Measurements from ENCODE around the gene SPEM1. TPM values are rescaled to one million over a fixed set of nuclear protein-coding genes. Genes with fewer than 3 reads are reported as not detected.

The SPEM1 gene
- total RNA-seq, 4 donors from 2014 or later: not detected

DNA sequence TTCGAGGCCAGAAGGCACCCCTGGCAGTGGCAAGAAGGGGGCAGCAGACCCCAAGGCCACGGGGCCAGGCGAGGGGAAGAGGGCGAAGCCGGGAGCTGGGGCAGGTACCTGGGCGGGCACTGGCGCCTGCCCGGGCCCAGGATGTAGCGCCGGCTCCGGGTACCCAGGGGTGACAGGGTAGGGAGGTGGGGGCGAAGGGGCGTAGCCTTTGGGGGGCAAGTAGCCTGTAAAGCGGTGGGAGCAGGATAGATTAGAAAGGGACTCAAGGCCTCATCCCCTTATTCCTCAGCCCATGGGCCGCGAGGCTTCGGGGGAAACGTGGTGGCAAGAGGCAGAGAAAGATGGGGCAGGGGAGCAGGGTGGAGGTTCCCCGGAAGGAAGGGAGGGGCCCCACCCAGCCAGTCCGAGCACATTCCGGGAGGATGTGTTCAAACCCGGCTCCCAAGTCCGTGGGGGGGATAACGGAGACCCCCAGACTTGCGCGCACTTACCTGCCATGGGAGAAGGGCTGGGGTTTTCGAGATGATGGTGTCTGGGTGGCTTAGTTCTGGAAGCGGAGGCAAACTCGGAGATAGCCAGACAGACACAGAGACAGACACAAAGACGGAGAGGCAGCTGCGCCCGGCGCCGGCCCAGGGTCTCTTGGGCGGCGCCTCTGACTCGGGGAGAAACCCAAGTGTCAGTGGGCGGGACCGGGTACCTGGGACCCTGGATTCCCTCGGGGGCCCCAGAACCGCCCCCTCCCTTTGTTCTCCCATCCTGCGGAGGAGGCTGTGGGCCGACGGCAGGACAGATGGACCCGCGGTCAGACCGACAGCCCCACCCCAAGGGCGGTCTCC is 26.3 kb upstream of the SPEM1 start:
- peaks cover 20% of the 10 kb centered on the region for H3K4me1 ChIP-seq
- peak overlapping the region; percentile 75 for H3K4me3 ChIP-seq
- H3K27me3 ChIP-seq: no peaks in the 10 kb centered on the region
- no peaks in the 10 kb centered on the region for H3K9me3 ChIP-seq
- WGBS: 4% methylated on average over 36 of the region's 48 CpGs
- H3K27ac ChIP-seq: peak overlapping the region; percentile 80
- DNase-seq (ENCODE audit: low spot score in 2 of 2): no peak
- TF ChIP-seq, protein P1, sequence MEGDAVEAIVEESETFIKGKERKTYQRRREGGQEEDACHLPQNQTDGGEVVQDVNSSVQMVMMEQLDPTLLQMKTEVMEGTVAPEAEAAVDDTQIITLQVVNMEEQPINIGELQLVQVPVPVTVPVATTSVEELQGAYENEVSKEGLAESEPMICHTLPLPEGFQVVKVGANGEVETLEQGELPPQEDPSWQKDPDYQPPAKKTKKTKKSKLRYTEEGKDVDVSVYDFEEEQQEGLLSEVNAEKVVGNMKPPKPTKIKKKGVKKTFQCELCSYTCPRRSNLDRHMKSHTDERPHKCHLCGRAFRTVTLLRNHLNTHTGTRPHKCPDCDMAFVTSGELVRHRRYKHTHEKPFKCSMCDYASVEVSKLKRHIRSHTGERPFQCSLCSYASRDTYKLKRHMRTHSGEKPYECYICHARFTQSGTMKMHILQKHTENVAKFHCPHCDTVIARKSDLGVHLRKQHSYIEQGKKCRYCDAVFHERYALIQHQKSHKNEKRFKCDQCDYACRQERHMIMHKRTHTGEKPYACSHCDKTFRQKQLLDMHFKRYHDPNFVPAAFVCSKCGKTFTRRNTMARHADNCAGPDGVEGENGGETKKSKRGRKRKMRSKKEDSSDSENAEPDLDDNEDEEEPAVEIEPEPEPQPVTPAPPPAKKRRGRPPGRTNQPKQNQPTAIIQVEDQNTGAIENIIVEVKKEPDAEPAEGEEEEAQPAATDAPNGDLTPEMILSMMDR (IDR thresholded peaks at IDR 0.05): no peak
- TF ChIP-seq POLR2AphosphoS5 (IDR thresholded peaks at IDR 0.05) (no peak), POLR2A (IDR thresholded peaks at IDR 0.05) (no peak), EP300 (IDR thresholded peaks at IDR 0.05) (no peak)
- peaks cover 23% of the 10 kb centered on the region for H3K36me3 ChIP-seq

DNA sequence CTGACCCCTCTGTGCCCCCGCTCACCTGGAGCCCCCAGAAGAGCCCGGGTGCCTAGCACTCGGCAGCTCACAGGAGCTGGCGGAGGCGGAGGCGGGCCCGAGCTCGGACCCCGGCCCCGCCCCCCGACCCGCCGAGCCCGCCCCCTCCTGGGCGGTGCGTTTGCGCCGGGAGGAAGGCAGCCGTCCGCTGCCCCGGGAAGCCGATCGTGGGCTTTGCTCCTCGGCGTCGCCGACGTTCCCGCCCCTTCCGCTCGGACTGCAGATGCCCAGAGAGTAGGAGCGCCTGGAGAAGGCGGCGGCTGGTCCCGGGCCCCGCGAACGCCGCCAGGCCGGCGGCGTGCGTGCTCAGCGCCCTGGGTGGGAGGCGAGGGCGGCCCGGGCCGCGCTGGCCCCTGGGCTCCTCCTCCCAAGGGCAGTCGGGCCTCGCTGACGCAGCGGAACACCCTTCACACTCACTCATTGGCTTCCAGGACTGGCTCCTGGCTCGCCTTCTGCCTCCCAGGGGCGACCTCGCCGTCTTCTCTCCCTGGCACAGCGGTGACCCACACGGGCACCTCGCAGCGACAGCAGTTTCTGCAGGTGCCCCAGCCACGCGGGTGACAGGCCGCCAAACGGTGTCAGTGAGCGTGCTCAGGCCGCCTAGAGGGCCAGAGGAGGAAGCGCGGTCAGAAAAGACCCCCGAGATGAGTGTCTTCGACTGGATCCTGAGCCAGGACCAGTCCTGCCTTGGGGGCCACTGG is 25.5 kb upstream of the SPEM1 start, which contains the start of gene PLSCR3:
Gene PLSCR3 (minus strand): TSS at position 74 of the 740 bp plus-strand sequence. CDS start 415 bp downstream, outside the sequence.
- TF ChIP-seq POLR2AphosphoS5 (IDR thresholded peaks at IDR 0.05): peak in 1 of 3 donors; percentile 22
- peak; percentile 25 to 65 for TF ChIP-seq POLR2A (IDR thresholded peaks at IDR 0.05)
- TF ChIP-seq, protein P1 (IDR thresholded peaks at IDR 0.05): no peak
- no peaks in the 10 kb centered on the region for H3K9me3 ChIP-seq
- peaks cover 20% of the 10 kb centered on the region for H3K4me1 ChIP-seq
- peak within 1 kb of the TSS; percentile 75 for H3K4me3 ChIP-seq
- DNase-seq (ENCODE audit: low spot score in 2 of 2): peak; percentile 90 to 92
- 0% methylated on average over 7 of the region's 71 CpGs for WGBS
- peaks cover 15% of the 10 kb centered on the region for H3K36me3 ChIP-seq
- peak within 1 kb of the TSS; percentile 80 for H3K27ac ChIP-seq
- no peaks in the 10 kb centered on the region for H3K27me3 ChIP-seq

DNA sequence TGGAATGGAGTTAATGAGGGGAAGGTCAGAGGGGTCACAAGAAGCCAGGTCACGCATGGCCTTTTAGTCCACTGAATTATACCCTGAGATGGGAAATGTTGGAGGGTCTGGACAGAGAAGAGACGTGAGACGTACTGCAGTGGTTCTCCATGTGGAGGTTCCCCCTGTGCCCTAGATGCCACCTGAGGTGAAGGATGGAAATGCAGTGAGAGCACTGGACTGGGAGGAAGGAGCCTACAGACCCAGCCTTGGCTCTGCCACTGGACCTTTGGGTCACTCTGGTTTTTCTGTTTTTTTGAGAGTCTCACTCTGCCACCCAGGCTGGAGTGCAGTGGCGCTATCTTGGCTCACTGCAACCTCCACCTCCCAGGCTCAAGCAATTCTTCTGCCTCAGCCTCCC is 24.0 kb upstream of the SPEM1 start:
- DNase-seq (ENCODE audit: low spot score in 2 of 2): no peak

DNA sequence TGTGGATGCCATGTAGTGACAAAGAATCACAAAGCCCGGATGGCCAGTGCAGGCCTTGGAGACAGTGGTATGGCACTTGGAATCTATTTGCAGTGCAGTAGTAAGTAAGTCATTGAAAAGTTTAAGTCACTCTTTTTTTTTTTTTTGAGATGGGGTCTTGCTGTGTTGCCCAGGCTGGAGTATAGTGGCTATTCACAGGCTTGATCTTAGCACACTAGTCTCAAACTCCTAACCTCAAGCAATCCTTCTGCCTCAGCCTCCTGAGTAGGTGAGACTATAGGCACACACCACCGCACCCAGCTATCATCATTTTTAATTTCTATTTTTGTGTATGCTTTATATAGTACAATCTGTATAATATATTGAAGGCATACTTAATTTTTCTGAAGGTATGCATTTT is 21.5 kb upstream of the SPEM1 start:
- no peak overlapping the region for H3K27ac ChIP-seq
- WGBS: 79% methylated on average over 2 of the region's 2 CpGs
- H3K4me1 ChIP-seq: peaks cover 27% of the 10 kb centered on the region
- TF ChIP-seq, protein P1 (IDR thresholded peaks at IDR 0.05): no peak
- TF ChIP-seq POLR2AphosphoS5 (IDR thresholded peaks at IDR 0.05): no peak
- no peak for DNase-seq (ENCODE audit: low spot score in 2 of 2)
- H3K36me3 ChIP-seq: no peaks in the 10 kb centered on the region
- H3K27me3 ChIP-seq: no peaks in the 10 kb centered on the region
- no peaks in the 10 kb centered on the region for H3K9me3 ChIP-seq
- H3K4me3 ChIP-seq: no peak overlapping the region

More for the DNA sequence above, 24.0 kb upstream of the SPEM1 start:
- H3K27me3 ChIP-seq: no peaks in the 10 kb centered on the region
- TF ChIP-seq EP300 (IDR thresholded peaks at IDR 0.05): no peak
- TF ChIP-seq POLR2A (IDR thresholded peaks at IDR 0.05): no peak
- TF ChIP-seq POLR2AphosphoS5 (IDR thresholded peaks at IDR 0.05): no peak
- TF ChIP-seq, protein P1 (IDR thresholded peaks at IDR 0.05): no peak
- no peak overlapping the region for H3K27ac ChIP-seq
- H3K4me3 ChIP-seq: no peak overlapping the region
- 90% methylated on average over 4 of the region's 4 CpGs for WGBS
- H3K4me1 ChIP-seq: peaks cover 20% of the 10 kb centered on the region
- no peaks in the 10 kb centered on the region for H3K36me3 ChIP-seq
- H3K9me3 ChIP-seq: no peaks in the 10 kb centered on the region
